Subcutaneous adipose tissue (tissue), 4 donors: ENCODE data around the gene MAGEC3. TPM values are rescaled to one million over a fixed set of nuclear protein-coding genes. Genes with fewer than 3 reads are reported as not detected.

Experiments used
- CTCF ChIP-seq: fragments of 450-650 bp; IDR thresholded peaks from one replicate; pipeline ENCODE4 v1.5.1; 2016; ENCODE audit warnings: low read depth, mild to moderate bottlenecking, control low read depth, antibody characterized with exemption, moderate library complexity
- total RNA-seq, 4 donors: library from RNA; depleted of rRNA; stranded (reverse); fragments of >200 nt; gene quantifications; one replicate each; pipeline ENCODE4 v1.1.0, GENCODE V29; 2016

MAGEC3 gene
- not detected for total RNA-seq

- no peak for TF ChIP-seq CTCF
These were observed at the start of gene MAGEC3 for GRCh38 chrX:141838016-141838415. TSS of gene MAGEC3 (plus strand) at chrX:141838316. CDS start at chrX:141838316, 0 bp downstream.

- no peak for TF ChIP-seq CTCF
These were observed 46.3 kb upstream of the MAGEC3 start for GRCh38 chrX:141791856-141792255.

DNA sequence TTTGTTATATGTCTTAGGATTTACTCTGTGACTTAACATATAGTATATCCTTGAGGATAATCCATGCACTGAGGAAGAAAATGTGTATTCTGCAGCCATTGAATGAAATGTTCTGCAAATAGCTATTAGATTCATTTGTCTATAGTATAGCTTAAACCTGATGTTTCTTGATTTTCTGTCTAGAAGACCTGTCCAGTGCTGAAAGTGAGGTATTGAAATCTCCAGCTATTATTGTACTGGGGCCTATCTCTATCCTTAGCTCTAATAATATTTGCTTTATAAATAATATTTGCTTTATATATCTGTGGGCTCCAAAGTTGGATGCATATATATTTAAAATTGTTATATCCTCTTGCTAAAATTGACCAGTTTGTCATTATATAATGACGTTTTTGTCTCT is 26.7 kb upstream of the MAGEC3 start:
- no peak for TF ChIP-seq CTCF

- TF ChIP-seq CTCF, result no peak
These were observed 23.8 kb upstream of the MAGEC3 start for GRCh38 chrX:141814213-141814857.

DNA sequence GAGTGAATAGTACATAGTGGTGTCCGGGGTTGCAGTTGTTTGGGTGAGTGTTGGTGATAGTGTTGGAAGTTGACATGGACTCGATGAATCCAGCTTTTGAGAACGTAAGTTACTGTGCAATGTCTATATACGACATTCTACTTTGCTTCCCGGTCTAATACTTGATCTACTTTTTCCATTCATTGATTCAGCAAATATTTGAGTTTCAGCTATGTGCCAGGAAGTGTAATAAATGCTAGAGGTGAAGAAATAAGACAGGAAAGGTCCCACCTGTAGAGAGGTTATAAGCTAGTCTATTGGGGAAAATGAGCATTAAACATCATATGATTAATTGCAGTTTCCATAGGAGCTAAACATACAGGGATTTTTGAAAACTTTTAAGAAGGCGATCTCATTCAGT is 22.2 kb upstream of the MAGEC3 start:
- TF ChIP-seq CTCF, result no peak

DNA sequence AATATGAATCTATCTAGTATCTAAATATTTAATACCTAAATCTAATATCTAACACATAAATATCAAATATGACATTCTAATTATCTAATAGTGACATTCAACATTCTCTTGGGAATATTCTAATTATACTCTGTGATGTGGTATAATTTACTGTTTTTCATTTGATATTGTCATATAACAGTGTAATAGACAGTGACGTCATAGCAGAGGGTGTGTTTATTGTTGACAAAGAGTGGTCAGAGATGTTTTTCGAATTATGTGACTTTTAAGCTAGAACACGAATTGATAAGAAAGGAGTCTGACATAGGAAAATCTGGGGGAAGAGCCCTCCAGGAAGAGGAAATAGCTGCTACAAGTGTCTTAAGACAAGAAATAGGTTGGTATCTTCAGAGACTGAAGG is 5.9 kb upstream of the MAGEC3 start:
- TF ChIP-seq CTCF, result no peak

DNA sequence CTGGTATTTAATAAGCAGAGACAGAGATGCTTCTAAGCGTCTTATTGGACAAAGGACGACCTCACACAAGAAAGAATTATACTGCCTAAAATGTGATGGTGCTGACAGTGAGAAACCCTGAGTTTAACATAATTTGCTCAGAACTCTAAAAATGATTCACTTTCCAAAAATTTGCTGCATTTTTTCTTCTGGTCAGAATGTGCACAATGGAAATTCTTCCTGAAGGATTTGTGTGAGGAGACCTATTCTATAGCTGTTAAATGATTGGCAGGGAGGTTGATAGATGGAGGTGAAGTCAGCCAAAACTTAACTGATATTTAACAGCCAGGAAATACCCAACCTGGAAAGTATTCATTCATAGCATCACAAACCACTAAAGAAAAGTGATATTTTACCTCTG is 1.7 kb downstream of the MAGEC3 start:
- TF ChIP-seq CTCF, result no peak
